RWPE1 (cell line): ENCODE results near the gene TMBIM6.

Experiments
- CTCF ChIA-PET: fragments of 350-600 bp; sonication (Branson Sonifier 250); formaldehyde crosslinking; extraction: SDS; loops from one replicate; lab custom pipeline; 2021; lab: Yijun Ruan, JAX
- POLR2A ChIA-PET: fragments of 400-600 bp; formaldehyde crosslinking; extraction: SDS; loops from one replicate; lab custom pipeline; 2020; ENCODE audit warnings: antibody characterized with exemption; ENCODE audit not compliant: low non-redundant PET; lab: Yijun Ruan, JAX
- DNase-seq: peaks from one replicate; pipeline ENCODE4 v3.0.0; 2012; ENCODE audit warnings: low spot score
- H3K27ac ChIP-seq: fragments of 450-650 bp; 2 replicates; pipeline ENCODE4 v1.5.1; 2017
- CTCF ChIP-seq: fragments of 450-650 bp; conservative IDR thresholded peaks from 2 replicates; pipeline ENCODE4 v1.5.1; 2017; ENCODE audit warnings: low read depth, mild to moderate bottlenecking

TMBIM6 gene

GRCh38 chr12:49801141-49802063, 60.0 kb downstream of the TMBIM6 start:
- ChIA-PET POLR2A (no interaction called here), CTCF (interaction anchor here (0.6 to 0.7 kb wide), 3 partner anchors 9 to 145 kb away, joined by 3 to 6 read pairs (median 3); no protein-coding TSS in a partner anchor)
- TF ChIP-seq CTCF, result no peak
- DNase-seq, result no peak
- peak overlapping the region; percentile 9; the same call in 1 of the 2 replicates for H3K27ac ChIP-seq

- TF ChIP-seq CTCF, result no peak
- 0 out of 2 replicates have a peak overlapping the region, but pooled peaks have one; percentile 1 for H3K27ac ChIP-seq
- ChIA-PET POLR2A (interaction anchor here (0.7 kb wide), 1 partner anchor 46 kb away, joined by 3 read pairs; no protein-coding TSS in a partner anchor), CTCF (interaction anchor here (0.6 to 1.2 kb wide), 2 partner anchors 35 to 80 kb away, joined by 3 to 4 read pairs; no protein-coding TSS in a partner anchor)
- no peak for DNase-seq
Observed at GRCh38 chr12:49803693-49804450, 62.5 kb downstream of the TMBIM6 start.

- CTCF ChIA-PET, result no interaction called here
- TF ChIP-seq CTCF, result no peak
- POLR2A ChIA-PET, result no interaction called here
- H3K27ac ChIP-seq, result no peak overlapping the region
- no peak for DNase-seq
Observed at GRCh38 chr12:49804821-49805220, 63.5 kb downstream of the TMBIM6 start.

DNA sequence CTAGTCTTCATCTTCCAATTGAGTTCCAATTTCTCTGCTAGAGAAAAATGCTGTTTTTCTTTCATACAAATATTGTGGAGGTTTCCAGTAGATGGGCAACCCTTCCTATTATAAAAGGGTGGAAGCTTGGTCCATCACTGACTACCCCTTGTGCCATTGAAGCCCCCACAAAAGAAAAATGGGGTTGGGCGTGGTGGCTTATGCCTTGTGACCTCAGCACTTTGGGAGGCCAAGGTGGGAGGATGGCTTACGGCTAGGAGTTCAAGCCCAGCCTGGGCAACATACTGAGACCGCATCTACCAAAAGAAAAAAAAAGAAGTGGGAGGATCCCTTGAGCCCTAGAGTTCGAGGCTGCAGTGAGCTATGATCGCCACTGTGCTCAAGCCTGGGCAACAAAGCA, 64.1 kb downstream of the TMBIM6 start:
- ChIA-PET POLR2A (no interaction called here), CTCF (interaction anchor here (0.6 kb wide), 1 partner anchor 362 kb away, joined by 3 read pairs; the partner anchor contains the start of gene CERS5)
- no peak for TF ChIP-seq CTCF
- no peak for DNase-seq
- no peak overlapping the region for H3K27ac ChIP-seq

DNA sequence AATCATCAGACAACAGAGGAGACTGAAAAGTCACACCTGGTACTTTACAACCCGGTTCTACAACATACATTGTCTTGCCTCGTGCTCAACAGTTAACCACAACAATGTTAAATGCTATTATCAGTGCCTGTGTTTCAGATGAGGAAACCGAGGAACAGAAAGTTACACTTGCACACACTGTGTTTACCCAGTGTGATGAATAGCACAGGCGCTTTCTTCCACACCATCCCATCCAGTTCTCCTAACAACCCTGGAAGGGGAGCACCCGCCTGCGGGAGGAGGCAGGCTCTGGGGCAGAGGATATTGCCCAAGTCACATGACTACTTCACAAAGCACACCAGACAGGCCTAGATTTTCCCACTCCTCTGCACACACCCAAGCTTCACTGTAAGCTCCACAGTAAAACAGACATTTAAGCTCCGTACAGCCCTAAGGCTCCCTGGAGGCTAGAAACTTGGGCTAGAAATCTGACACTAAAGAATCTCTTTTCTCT, 65.0 kb downstream of the TMBIM6 start:
- ChIA-PET CTCF (no interaction called here), POLR2A (no interaction called here)
- TF ChIP-seq CTCF, result no peak
- H3K27ac ChIP-seq, result no peak overlapping the region
- no peak for DNase-seq

DNA sequence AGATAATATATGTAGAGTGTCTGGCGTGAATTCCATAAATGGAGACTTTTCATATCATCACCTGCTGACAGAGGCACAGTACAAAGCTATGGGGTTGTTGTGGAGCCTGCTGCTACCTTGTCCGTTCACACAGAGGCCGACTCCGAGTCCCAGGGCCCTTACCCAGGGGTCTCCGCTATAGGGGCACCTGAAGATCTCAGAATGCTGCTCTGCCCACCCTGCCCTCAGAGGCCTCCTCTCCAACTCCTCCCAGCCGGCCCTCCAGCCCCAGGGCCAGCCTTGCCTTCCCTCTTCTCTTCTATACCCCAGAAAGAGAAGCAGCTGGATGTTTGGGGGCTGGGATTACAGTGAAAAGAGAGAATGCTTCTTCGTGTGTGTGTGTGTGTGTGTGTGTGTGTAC, 65.5 kb downstream of the TMBIM6 start:
- DNase-seq, result no peak
- TF ChIP-seq CTCF, result no peak
- ChIA-PET CTCF (no interaction called here), POLR2A (no interaction called here)
- no peak overlapping the region for H3K27ac ChIP-seq
